ENCODE results near the gene RAB23. TPM values are rescaled to one million over a fixed set of nuclear protein-coding genes. Genes with fewer than 3 reads are reported as not detected.
"Not testable (repeated sequence)": the region's sequence is repeated elsewhere in the genome, so short reads cannot be mapped to it uniquely, and the experiment has no call there.

RAB23 gene
- total RNA-seq, 1 experiment from 2014 or later, result 30.9 TPM

DNA sequence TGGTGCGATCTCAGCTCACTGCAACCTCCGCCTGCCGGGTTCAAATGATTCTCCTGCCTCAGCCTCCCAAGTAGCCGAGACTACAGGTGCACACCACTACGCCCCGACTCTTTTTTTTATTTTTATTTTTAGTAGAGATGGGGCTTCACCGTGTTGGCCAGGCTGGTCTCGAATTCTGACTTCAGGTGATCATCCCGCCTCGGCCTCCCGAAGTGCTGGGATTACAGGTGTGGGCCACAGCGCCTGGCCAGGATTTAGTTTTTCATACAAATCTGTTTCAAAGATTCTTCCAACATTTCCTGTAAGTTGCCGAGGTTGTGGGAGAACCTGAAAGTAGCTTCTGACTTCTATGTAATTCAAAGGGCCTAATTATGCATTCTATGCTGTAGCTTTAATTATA, 21.4 kb upstream of the RAB23 start:
- not testable (repeated sequence) for DNase-seq (ENCODE audit: low spot score)

GRCh38 chr6:57242505-57242904, 20.4 kb upstream of the RAB23 start:
- DNase-seq (ENCODE audit: low spot score), result peak; percentile 98

DNA sequence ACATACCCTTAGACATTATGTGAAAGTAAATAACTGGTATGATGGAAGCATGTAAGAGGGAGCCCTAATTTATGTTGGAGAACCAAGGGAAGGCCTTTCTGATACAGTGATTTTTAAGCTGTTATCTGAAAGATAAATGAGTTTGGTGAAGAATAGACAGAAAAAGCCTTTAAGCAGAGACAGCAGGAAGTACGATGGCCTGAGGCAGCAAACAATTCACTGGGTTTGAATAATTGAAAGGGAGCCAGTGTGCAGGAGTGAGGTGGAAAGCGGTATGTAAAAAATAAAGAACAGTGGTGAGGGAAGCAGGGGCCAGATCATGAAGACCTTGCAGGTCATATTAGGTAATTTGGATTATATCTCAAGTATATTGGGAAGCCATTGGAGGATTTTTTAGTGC, 4.1 kb upstream of the RAB23 start:
- no peak for DNase-seq (ENCODE audit: low spot score)

GRCh38 chr6:57224769-57225515, 2.8 kb upstream of the RAB23 start:
- DNase-seq (ENCODE audit: low spot score), result peak; percentile 27

- no peak for DNase-seq (ENCODE audit: low spot score)
Observed at GRCh38 chr6:57222743-57223077, 603 bp upstream of the RAB23 start.

DNA sequence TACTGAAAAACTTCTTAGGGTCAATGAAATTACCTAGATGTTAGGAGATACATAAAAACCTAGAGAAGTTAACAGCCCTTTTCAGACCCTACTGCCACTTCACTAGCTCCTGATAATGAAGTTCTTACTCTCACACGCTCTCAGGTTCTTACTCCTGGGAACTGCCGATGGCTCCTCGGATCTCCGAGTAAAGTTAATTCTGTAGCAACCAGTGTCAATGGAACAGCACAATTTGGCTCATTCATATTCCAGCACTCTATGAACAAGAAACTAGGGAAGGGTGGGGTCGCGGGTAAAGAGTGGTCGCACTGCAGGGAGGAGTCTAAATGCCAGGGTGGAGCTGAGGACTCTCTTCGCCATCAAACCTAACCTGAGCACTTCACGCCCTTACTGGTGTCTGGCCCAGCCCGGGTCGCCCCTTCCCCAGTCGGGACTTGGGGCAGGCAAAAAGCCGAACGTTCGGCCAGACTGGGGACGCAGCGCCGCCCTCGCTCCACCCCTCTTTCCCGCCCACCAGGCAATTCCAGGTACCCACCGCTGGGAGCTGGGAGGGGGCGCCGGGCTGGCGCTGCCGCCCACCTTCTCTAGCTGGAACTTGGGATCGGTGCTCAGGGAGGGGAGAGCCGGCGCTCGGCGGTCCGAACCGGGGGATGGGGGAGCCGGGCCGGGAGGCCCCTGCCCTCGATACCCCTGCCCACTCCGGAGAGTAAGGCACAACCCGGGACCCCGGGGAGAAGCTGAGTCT, 744 bp downstream of the RAB23 start:
- DNase-seq (ENCODE audit: low spot score), result peak; percentile 62

DNA sequence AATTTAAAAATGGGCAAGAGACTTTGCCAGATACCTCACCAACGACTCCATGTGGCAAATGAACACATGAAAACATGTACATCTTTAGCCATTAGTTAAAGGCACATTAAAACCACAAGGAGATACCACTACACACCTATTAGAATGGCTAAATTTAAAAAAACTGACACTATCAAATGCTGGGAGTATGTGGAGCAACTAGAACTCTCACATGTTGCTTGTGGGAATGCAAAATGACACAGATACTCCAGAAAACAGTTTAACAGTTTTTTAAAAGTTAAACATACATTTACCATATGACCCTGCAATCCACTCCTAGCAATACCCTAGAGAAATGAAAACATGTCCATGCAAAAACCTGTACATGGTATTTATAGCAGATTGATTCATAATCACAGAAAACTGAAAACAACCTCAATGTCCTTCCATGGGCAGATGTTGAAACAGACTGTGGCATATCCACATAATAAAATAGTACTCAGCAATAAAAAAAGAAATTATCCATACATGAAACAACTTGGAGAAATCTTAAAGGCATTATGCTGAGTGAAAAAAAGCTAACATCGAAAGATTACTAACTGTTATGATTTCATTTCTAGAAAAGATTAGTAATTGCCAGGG, 1.9 kb downstream of the RAB23 start:
- DNase-seq (ENCODE audit: low spot score), result no peak

DNA sequence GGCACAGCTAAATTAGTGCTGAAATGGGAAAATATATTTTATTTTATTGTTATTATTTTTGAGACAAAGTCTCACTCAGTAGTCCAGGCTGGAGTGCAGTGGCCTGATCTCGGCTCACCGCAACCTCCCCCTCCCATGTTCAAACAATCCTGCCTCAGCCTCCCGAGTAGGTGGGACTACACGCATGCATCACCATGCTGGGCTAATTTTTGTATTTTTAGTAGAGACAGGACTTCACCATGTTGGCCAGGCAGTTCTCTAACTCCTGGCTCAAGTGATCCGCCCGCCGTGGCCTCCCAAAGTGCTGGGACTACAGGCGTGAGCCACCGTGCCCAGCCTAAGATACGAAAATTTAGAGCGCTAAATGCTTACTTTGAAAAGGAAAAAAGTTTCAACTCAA, 4.8 kb downstream of the RAB23 start:
- DNase-seq (ENCODE audit: low spot score), result no peak

DNA sequence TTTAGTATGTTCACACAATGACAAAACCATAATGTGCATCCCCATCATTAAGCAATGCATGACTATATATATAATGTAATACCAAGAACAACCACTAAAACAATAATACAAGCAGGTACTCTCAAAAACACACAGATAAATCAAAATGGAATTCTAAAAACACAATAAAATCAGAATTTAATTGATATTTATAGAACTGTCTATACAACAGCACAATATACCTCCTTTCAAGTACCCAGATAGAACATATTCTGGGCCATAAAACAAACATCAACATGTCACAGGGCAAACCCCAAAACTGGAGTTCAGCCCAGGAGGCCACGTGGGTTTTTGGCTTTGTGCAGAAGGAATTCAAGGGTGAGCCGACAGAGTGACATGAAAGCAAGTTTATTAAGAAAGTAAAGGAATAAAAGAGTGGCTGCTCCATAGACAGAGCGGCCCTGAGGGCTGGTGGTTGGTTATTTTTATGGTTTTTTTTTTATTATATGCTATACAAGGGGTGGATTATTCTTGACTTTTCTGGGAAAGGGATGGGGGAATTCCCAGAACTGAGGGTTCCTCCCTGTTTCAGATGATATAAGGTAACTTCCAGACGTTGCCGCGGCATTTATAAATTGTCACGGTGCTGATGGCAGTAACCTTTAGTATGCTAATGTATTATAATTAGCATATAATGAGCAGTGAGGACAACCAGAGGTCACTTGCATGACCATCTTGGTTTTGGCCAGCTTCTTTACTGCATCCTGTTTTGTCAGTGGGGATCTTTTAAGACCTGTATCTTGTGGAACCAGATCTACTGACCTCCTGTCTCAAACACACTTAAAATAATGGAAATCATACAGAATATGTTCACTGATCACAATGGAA, 5.6 kb downstream of the RAB23 start:
- DNase-seq (ENCODE audit: low spot score), result peak; percentile 69

GRCh38 chr6:57215260-57215659, 6.8 kb downstream of the RAB23 start:
- DNase-seq (ENCODE audit: low spot score), result no peak

- DNase-seq (ENCODE audit: low spot score), result no peak
Observed at GRCh38 chr6:57210060-57210459, 12.0 kb downstream of the RAB23 start.

GRCh38 chr6:57209030-57209429, 13.1 kb downstream of the RAB23 start:
- DNase-seq (ENCODE audit: low spot score), result no peak

GRCh38 chr6:57207872-57208271, 14.2 kb downstream of the RAB23 start:
- no peak for DNase-seq (ENCODE audit: low spot score)

DNA sequence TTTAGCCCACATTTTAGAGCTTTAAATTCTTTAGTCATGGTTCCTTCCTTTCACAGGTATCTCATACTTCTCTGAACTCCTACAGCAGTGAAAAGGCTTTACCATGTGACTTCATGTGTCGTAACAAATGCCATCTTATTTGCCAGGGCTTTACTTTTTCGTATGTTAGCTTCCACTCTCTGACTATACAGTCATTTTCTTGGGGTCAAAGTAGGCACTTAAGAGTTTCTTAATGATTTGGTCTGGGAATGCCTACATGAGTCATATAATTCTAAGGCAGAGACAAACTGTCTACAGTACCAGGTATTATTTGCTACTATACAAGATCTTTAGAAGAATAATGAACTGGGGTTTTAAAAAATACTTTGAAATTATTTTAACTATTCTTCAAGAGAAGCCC, 15.0 kb downstream of the RAB23 start:
- peak; percentile 69 for DNase-seq (ENCODE audit: low spot score)

- DNase-seq (ENCODE audit: low spot score), result no peak
Observed at GRCh38 chr6:57205550-57206328, 16.4 kb downstream of the RAB23 start.

- no peak for DNase-seq (ENCODE audit: low spot score)
Observed at GRCh38 chr6:57201718-57202117, 20.4 kb downstream of the RAB23 start.

DNA sequence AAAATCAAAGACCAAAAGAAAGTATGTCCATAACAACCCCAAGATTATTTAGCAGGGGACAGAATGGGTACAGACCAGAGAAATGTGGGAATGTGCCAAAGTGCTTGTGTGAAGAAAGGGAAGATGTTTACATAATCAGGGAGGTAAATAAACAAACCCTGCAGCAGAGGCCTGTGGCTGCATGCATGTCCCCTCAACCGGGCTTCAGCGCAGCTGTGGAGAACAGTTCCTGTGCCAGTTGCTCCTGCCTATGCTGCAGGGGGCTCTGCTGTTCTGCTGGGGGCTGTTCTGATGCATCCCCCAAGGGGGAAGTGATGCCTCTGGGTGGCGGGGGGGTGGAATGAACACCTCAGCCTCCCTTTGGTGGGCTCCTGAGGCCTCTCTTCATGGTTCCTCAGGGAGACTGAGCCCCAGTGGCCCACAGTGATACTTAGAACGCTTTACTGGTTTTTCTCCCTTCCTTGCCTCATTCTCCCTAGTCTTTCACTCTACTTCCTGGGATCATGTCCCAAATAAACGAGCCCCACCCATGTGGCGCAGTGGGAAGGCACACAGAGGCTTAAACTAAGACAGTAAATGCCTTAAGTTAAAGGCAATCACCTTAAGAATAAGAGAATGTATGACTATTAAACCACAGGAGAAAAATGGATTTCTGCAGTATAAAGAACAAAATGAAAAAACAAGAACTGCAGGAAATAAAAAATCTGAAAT, 23.0 kb downstream of the RAB23 start:
- peak; percentile 93 for DNase-seq (ENCODE audit: low spot score)

- no peak for DNase-seq (ENCODE audit: low spot score)
Observed at GRCh38 chr6:57195457-57195856, 26.6 kb downstream of the RAB23 start.

GRCh38 chr6:57193177-57193576, 28.9 kb downstream of the RAB23 start:
- DNase-seq (ENCODE audit: low spot score), result no peak

DNA sequence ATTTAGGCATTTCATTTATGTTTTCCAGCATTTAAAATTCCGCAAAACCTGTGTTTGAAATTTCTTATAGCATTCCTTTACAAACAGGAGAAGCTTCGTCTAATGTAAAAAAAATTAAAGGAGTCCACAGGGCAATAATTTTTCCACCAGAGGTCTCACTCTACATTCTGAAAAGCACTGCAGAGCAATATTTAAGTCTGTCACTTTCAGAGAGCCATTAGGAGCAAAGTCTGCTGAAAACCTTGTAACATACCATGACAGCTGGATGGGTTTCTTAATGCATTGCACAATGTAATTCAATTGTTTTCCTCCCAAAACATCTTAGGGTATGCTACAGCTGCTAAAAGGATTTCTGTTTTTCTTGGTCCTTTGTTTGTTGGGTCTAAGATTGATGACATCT, 32.0 kb downstream of the RAB23 start:
- peak; percentile 37 for DNase-seq (ENCODE audit: low spot score)

- DNase-seq (ENCODE audit: low spot score), result no peak
Observed at GRCh38 chr6:57183336-57183735, 38.8 kb downstream of the RAB23 start.
